Osteoblast (primary cell): ENCODE results near the gene NPAS1. TPM values are rescaled to one million over a fixed set of nuclear protein-coding genes. Genes with fewer than 3 reads are reported as not detected.
"Not testable (repeated sequence)": the region's sequence is repeated elsewhere in the genome, so short reads cannot be mapped to it uniquely, and the experiment has no call there.

Experiments
- DNase-seq: peaks from one replicate; pipeline ENCODE4 v3.0.0; 2011; ENCODE audit warnings: low spot score, mixed read lengths; ENCODE audit not compliant: insufficient read length; ENCODE audit errors: missing footprints
- H2AFZ ChIP-seq: 2 replicates; pipeline ENCODE4 v1.6.0; 2011; ENCODE audit warnings: mild to moderate bottlenecking, low read length
- H3K27ac ChIP-seq: 2 replicates; pipeline ENCODE4 v1.5.1; 2011; ENCODE audit warnings: mild to moderate bottlenecking, low read depth, low read length, moderate library complexity
- H3K27me3 ChIP-seq: 2 replicates; pipeline ENCODE4 v1.6.0; 2012; ENCODE audit warnings: mild to moderate bottlenecking, control low read depth, inconsistent platforms, low read length, moderate library complexity; ENCODE audit not compliant: insufficient read depth
- H3K36me3 ChIP-seq: 2 replicates; pipeline ENCODE4 v1.5.1; 2011; ENCODE audit warnings: mild to moderate bottlenecking, low read length, control low read depth, moderate library complexity; ENCODE audit not compliant: insufficient read depth
- H3K4me1 ChIP-seq: 2 replicates; pipeline ENCODE4 v1.5.1; 2011; ENCODE audit warnings: mild to moderate bottlenecking, low read length, control low read depth, moderate library complexity; ENCODE audit not compliant: insufficient read depth
- H3K4me2 ChIP-seq: 2 replicates; pipeline ENCODE4 v1.6.0; 2011; ENCODE audit warnings: mild to moderate bottlenecking, low read length; ENCODE audit not compliant: insufficient read depth
- H3K4me3 ChIP-seq: fragments of 200-600 bp; sonication (generic); 3 replicates; pipeline ENCODE4 v1.5.1; 2012; ENCODE audit warnings: mild to moderate bottlenecking, low read length, inconsistent platforms; ENCODE audit not compliant: insufficient read depth
- H3K79me2 ChIP-seq: 2 replicates; pipeline ENCODE4 v1.6.0; 2012; ENCODE audit warnings: mild to moderate bottlenecking, low read length, control low read depth, inconsistent platforms; ENCODE audit not compliant: insufficient read depth
- H3K9me3 ChIP-seq: 2 replicates; pipeline ENCODE4 v1.5.1; 2011; ENCODE audit warnings: low read depth, low read length, control low read depth
- H4K20me1 ChIP-seq: 2 replicates; pipeline ENCODE4 v1.6.0; 2012; ENCODE audit warnings: mild to moderate bottlenecking, low read length, control low read depth; ENCODE audit not compliant: insufficient read depth
- CTCF ChIP-seq: IDR thresholded peaks from 2 replicates; pipeline ENCODE4 v1.5.1; 2011; ENCODE audit warnings: mild to moderate bottlenecking, low read depth, low read length, moderate library complexity; ENCODE audit errors: extremely low read depth
- total RNA-seq: library from RNA; depleted of rRNA; stranded (reverse); fragments of >200 nt; gene quantifications from 2 replicates; pipeline ENCODE4 v1.2.3, GENCODE V29; 2012

The NPAS1 gene
- total RNA-seq, 1 donor = 0.72 TPM

GRCh38 chr19:47073574-47073973, 53.9 kb downstream of the NPAS1 start:
- H2AFZ ChIP-seq = no peak overlapping the region
- H3K4me1 ChIP-seq = no peaks in the 10 kb centered on the region
- H4K20me1 ChIP-seq = peaks cover 28% of the 10 kb centered on the region
- H3K27ac ChIP-seq = no peak overlapping the region
- no peaks in the 10 kb centered on the region for H3K9me3 ChIP-seq
- peaks cover 55% of the 10 kb centered on the region for H3K79me2 ChIP-seq
- TF ChIP-seq CTCF = no peak
- H3K4me2 ChIP-seq = no peak overlapping the region
- peaks cover 41% of the 10 kb centered on the region for H3K36me3 ChIP-seq
- no peak for DNase-seq
- H3K27me3 ChIP-seq = no peaks in the 10 kb centered on the region
- H3K4me3 ChIP-seq = no peak overlapping the region

GRCh38 chr19:47074621-47075020, 55.0 kb downstream of the NPAS1 start:
- H3K4me1 ChIP-seq = peaks cover 2% of the 10 kb centered on the region
- no peaks in the 10 kb centered on the region for H3K9me3 ChIP-seq
- H3K36me3 ChIP-seq = peaks cover 37% of the 10 kb centered on the region
- no peak overlapping the region for H3K4me3 ChIP-seq
- no peak overlapping the region for H3K4me2 ChIP-seq
- no peak for TF ChIP-seq CTCF
- no peak overlapping the region for H3K27ac ChIP-seq
- no peaks in the 10 kb centered on the region for H3K27me3 ChIP-seq
- H2AFZ ChIP-seq = no peak overlapping the region
- peak; percentile 79 for DNase-seq
- peaks cover 29% of the 10 kb centered on the region for H4K20me1 ChIP-seq
- H3K79me2 ChIP-seq = peaks cover 55% of the 10 kb centered on the region

GRCh38 chr19:47075179-47075810, 55.7 kb downstream of the NPAS1 start:
- H3K4me1 ChIP-seq = peaks cover 9% of the 10 kb centered on the region
- peak; percentile 72 for DNase-seq
- H4K20me1 ChIP-seq = peaks cover 25% of the 10 kb centered on the region
- H3K79me2 ChIP-seq = peaks cover 48% of the 10 kb centered on the region
- no peak overlapping the region for H3K27ac ChIP-seq
- no peaks in the 10 kb centered on the region for H3K9me3 ChIP-seq
- H2AFZ ChIP-seq = no peak overlapping the region
- H3K4me3 ChIP-seq = no peak overlapping the region
- H3K4me2 ChIP-seq = no peak overlapping the region
- peaks cover 36% of the 10 kb centered on the region for H3K36me3 ChIP-seq
- no peaks in the 10 kb centered on the region for H3K27me3 ChIP-seq
- TF ChIP-seq CTCF = no peak

- H3K27ac ChIP-seq = no peak overlapping the region
- no peak overlapping the region for H3K4me2 ChIP-seq
- no peak for TF ChIP-seq CTCF
- H3K36me3 ChIP-seq = peaks cover 36% of the 10 kb centered on the region
- no peak overlapping the region for H2AFZ ChIP-seq
- no peaks in the 10 kb centered on the region for H3K9me3 ChIP-seq
- H3K79me2 ChIP-seq = peaks cover 42% of the 10 kb centered on the region
- H3K4me3 ChIP-seq = no peak overlapping the region
- H3K4me1 ChIP-seq = peaks cover 9% of the 10 kb centered on the region
- no peaks in the 10 kb centered on the region for H3K27me3 ChIP-seq
- peaks cover 23% of the 10 kb centered on the region for H4K20me1 ChIP-seq
- no peak for DNase-seq
Observed at GRCh38 chr19:47075941-47076340, 56.3 kb downstream of the NPAS1 start.

- peaks cover 30% of the 10 kb centered on the region for H3K79me2 ChIP-seq
- H3K36me3 ChIP-seq = peaks cover 46% of the 10 kb centered on the region
- H3K4me2 ChIP-seq, DNase-seq, H3K4me1 ChIP-seq, H2AFZ ChIP-seq, H3K9me3 ChIP-seq, H3K27ac ChIP-seq, H3K4me3 ChIP-seq, H3K27me3 ChIP-seq: not testable (repeated sequence)
- peaks cover 19% of the 10 kb centered on the region for H4K20me1 ChIP-seq
Observed at GRCh38 chr19:47078351-47078750, 58.7 kb downstream of the NPAS1 start.
